T47D (cell line): Measurements from ENCODE around the gene TOMM6.

ENCODE experiments used
- DNase-seq, 2 experiments: peaks; one replicate each; pipeline versions ENCODE4 v3.0.0 to v3.0.0-alpha.2; 2011 to 2012; ENCODE audit warnings: low read depth in 1 of 2, low spot score in 1 of 2
- JUND ChIP-seq: IDR thresholded peaks from 2 replicates; pipeline ENCODE4 v1.6.1; 2012; ENCODE audit warnings: low read depth
- in situ Hi-C: cut with HindIII; loops from 2 replicates; pipeline ENCODE4 v1.10.0; 2016; ENCODE audit warnings: low sequenced_read_pairs, low pct_unique_long_range_greater_than_20kb

TOMM6 gene

GRCh38 chr6:41769376-41769775 lies 18.1 kb upstream of the TOMM6 start:
- DNase-seq, result no peak
- no peak for TF ChIP-seq JUND
- in situ Hi-C loops, result no loop called here

- in situ Hi-C loops, result no loop called here
- DNase-seq, result no peak
- TF ChIP-seq JUND, result no peak
Measured at GRCh38 chr6:41770381-41771057, 17.0 kb upstream of the TOMM6 start.

GRCh38 chr6:41771058-41771983 lies 16.2 kb upstream of the TOMM6 start:
- in situ Hi-C loops, result no loop called here
- no peak for DNase-seq
- no peak for TF ChIP-seq JUND

GRCh38 chr6:41774841-41775240 lies 12.7 kb upstream of the TOMM6 start:
- in situ Hi-C loops, result loop anchor here (25.0 kb wide), 1 partner anchor 262 kb away; no protein-coding TSS in a partner anchor
- TF ChIP-seq JUND, result no peak
- DNase-seq, result no peak

GRCh38 chr6:41775293-41775882 lies 12.1 kb upstream of the TOMM6 start:
- in situ Hi-C loops, result loop anchor here (25.0 kb wide), 1 partner anchor 262 kb away; no protein-coding TSS in a partner anchor
- no peak for TF ChIP-seq JUND
- DNase-seq, result no peak

- DNase-seq, result no peak
- no peak for TF ChIP-seq JUND
- in situ Hi-C loops, result loop anchor here (25.0 kb wide), 1 partner anchor 260 kb away; no protein-coding TSS in a partner anchor
Measured at GRCh38 chr6:41777551-41778285, 9.8 kb upstream of the TOMM6 start.

DNA sequence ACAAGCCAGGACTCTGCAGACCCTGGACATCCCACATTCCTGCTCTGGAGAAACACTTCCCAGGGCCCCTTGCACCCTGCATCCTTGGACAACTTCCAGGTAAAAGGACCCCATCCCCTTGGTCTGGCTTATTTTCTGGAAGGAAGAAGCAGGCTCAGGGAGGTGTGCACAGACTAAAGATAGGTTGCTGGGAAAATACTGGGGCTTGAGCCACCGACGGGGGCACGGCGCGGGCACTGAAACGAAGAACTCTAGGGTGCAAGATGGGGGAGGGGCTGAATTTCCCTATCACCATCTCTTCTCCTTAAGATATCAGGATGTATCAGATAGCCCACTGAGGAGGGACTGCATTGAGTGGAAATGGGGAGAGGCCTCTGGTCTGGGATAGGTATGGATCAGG lies 8.6 kb upstream of the TOMM6 start:
- in situ Hi-C loops, result loop anchor here (25.0 kb wide), 1 partner anchor 258 kb away; no protein-coding TSS in a partner anchor
- no peak for DNase-seq
- TF ChIP-seq JUND, result no peak

GRCh38 chr6:41779336-41779735 lies 8.2 kb upstream of the TOMM6 start:
- no peak for DNase-seq
- in situ Hi-C loops, result loop anchor here (25.0 kb wide), 1 partner anchor 258 kb away; no protein-coding TSS in a partner anchor
- no peak for TF ChIP-seq JUND

GRCh38 chr6:41779788-41780550 lies 7.5 kb upstream of the TOMM6 start, which contains the start of gene FRS3:
Gene FRS3 (minus strand): TSS chr6:41779900. CDS start chr6:41776987, 2,913 bp downstream.
- TF ChIP-seq JUND, result no peak
- in situ Hi-C loops, result loop anchor here (25.0 kb wide), 1 partner anchor 257 kb away; no protein-coding TSS in a partner anchor
- DNase-seq, result peak; percentile 86 to 93

DNA sequence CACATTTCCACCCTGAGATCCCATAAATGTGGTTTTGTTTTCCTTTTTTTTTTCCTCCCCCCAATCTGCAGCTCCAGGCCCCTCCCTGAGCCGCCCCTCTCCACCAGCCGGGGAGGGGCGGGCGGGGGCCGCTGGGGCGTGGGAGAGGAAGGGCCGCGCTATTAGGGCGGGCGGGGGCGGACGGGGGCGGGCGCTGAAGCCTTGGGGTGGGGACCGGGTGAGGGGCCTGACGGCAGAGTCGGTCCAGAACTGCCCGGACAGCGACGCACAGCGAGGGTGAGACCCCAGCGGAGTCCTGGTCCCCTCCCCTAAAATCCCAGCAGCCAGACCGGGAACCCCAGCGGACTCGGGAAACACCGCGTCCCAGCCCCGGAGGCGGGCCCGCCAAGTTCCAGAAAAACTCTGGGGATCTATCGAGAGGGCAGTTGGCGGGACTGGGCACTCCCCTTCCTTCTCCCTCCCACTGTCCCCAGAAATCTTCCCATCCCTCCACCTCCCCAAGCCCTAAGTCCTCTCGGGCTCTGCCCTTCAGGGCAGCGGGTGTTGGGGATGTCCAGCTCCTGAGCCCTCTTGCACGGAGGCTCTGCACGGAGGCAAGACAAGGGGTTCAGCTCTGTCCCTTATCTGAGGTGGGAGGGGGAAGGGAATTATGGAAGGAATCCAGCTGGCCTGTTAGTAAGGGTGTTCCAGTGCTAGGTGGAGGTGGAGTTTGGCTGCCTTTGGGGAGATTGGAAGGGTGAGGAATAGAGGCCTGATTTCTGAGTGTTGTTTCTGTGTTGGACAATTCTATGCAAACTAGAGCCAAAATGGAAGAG lies 6.7 kb upstream of the TOMM6 start, which contains the start of gene PRICKLE4:
PRICKLE4 (plus strand) TSS at position 232 of the 815 bp plus-strand sequence. CDS start 2,692 bp downstream, outside the sequence.
- in situ Hi-C loops, result loop anchor here (25.0 kb wide), 1 partner anchor 257 kb away; no protein-coding TSS in a partner anchor
- TF ChIP-seq JUND, result no peak

More for the DNA sequence above, 6.7 kb upstream of the TOMM6 start, which contains the start of gene PRICKLE4:
- peak in 1 of 2 experiments; percentile 45 for DNase-seq
